T-helper 1 cell treated with Interleukin-12 subunit alpha and Interleukin-12 subunit beta and Interleukin-4 antibody, amounts not matched to agents 30 ng/mL and 1 ng/mL, for 36 hours (primary cell): ENCODE measurements around the gene PTN. TPM values are rescaled to one million over a fixed set of nuclear protein-coding genes. Genes with fewer than 3 reads are reported as not detected.

Experiments used
- intact Hi-C: fragments of 100-400 bp; cut with micrococcal nuclease; formaldehyde crosslinking; loops from one replicate; pipeline ENCODE4 v1.15.1; 2024
- total RNA-seq: library from RNA; stranded (reverse); gene quantifications from 2 replicates; pipeline ENCODE4 v1.2.3, GENCODE V29; 2022

The PTN gene, protein sequence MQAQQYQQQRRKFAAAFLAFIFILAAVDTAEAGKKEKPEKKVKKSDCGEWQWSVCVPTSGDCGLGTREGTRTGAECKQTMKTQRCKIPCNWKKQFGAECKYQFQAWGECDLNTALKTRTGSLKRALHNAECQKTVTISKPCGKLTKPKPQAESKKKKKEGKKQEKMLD
- not detected in 2 replicates for total RNA-seq

DNA sequence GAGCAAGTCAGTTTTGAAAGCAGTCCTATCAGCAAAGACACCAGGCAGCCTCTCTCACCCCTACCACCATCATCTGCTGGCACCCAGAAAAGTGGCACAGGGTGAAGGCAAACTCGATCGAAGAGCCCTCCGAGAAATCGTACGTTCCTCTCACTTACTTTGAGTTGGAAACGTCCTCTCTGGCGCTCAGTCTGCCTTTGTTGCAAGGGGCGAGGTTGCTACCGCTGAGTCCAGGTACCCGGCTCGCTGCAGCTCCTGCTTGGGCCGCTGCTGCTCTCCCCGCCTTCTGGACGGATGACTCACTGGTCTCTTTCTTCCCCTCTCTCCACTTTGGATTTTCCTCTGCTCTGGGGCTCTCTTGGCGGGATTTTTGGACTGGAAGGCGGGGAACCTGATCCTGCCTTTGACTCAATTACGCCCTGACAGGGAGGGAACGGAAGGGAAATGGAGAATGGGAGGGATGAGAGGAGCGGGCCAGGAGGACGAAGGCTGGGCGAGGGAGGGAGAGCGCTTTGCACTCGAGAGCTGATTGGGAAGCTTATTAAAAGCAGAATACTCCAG lies at the start of gene PTN:
PTN (minus strand) TSS at position 453 of the 561 bp plus-strand sequence. CDS start 88,760 bp downstream, outside the sequence.
- intact Hi-C loops = no loop called here

DNA sequence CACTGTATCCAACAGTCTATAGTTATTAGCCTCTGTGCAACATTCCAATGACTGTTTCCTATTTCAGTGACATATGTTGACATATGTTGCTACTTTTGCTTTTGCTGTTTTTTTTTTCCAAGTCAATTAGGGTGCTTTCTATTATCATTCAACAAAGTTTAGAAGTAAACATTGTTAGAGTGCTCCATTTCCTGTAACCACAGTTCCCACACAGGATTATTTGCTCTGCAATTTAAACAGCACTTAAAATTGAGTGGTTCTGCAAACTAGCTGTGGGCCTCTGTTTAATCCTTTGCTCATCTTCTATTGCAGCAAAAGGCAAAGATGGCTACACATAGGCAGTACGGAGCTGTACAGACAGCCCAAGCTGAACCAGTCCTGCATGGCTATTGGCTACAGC lies 46.5 kb upstream of the PTN start:
- intact Hi-C loops = no loop called here

DNA sequence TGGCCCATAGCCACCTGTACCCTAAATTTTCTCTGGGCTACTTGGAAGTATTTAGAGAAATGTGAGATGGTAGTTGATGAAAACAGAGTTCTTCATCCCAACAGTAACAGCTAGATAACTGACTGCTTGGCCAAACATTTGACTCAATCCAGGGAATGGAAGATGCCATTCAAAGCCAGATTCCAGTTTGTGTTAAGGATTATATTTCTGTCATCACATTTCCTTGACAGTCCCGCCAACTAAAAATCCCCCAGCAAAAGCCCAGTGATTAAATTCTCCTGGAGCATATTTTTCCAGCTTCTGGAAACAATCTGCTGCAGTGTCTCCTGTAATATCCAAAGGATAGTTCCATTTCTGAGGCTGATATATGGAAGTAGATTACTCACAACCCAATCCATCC lies 45.4 kb upstream of the PTN start:
- intact Hi-C loops = no loop called here

DNA sequence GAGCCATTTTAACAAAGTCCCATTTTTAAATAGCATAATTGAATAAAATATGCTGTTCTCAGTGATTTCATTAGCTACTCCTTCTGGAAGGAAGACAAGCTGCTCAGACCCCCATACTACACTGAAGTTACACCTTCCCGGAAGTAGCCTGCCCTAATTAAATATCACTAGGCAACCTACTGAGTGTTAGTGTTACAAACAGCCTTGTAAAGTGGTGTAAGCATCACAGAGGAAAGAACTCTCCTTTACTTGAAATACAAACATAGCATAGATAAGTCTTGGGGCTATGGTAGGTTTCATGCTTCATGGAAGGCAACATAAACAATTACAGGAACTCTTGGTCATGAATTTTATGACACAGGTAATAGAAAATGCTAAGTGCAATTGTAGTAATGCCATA lies 43.4 kb upstream of the PTN start:
- intact Hi-C loops = no loop called here

DNA sequence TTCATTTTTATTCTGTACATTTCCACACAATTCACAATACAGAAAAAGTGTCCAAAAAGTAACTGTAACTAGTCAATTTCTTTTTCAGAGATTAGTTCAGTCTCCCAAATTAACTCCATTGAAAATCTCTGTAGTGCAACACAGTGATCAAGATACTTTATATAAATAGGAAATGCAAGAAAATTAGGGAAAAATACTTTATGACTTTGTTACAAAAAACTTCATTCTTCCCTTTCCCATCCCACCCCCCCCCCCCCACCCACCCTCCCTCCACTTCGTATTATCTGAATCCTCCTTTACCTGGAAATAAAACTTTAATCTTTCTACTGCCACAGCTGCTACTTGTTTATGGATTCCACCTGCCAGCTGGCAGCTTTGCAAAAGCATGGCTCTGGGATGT lies 37.5 kb upstream of the PTN start:
- intact Hi-C loops = no loop called here

DNA sequence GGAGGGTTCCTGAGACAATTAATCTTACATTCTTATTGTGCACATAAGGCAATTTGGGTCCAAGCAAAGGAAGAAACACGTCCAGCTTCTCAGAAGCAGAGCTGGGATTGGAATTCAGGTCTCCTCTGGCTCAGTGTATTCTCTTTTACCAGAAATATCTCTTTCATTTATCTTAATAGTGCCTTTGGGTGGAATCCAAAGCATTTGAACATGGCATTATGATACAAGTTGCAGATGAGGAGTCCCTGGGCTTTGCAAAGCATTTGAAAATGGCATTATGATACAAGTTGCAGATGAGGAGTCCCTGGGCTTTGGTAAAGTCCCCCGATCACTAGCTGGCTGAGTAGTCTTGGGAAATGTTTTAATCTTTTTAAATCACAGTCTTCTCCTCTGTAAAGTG lies 30.0 kb upstream of the PTN start:
- intact Hi-C loops = no loop called here

DNA sequence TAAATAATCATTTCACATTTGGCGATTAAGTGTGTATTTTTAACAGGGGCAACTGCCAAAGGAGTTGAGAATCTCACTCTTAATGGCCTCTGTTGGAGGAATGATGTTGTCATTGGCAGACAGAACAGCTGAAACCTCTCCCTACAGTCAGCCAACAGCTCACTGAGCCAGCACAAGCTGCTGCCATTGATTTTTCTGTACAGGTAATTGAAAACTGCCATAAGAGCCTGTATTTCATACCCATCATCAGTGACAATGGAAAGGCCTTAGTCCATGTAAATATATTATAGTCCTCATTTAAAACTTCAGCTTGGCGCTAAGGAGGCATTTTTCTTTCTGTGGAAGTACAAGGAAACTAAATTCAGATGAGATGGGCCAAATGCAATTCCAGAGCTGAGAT lies 28.1 kb upstream of the PTN start:
- intact Hi-C loops = no loop called here

DNA sequence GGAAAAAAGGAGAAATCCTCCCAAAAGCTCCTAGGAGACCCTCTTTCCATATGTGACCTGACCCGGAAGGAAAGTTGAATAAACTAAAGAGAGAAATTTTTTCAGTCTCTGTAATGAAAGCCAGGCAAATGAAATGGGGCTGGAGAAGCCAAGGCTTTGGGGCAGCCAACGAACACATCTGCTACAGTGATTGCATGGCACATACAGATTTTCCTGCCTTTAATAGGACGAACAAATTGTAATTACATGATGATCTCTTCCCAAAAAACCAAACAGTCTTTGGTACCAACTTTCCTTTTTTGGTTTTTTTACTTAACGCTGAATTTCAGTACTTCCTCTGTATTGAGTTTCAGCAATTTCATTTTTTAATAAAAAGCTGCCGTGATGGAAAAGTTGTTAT lies 23.5 kb upstream of the PTN start:
- intact Hi-C loops = no loop called here

DNA sequence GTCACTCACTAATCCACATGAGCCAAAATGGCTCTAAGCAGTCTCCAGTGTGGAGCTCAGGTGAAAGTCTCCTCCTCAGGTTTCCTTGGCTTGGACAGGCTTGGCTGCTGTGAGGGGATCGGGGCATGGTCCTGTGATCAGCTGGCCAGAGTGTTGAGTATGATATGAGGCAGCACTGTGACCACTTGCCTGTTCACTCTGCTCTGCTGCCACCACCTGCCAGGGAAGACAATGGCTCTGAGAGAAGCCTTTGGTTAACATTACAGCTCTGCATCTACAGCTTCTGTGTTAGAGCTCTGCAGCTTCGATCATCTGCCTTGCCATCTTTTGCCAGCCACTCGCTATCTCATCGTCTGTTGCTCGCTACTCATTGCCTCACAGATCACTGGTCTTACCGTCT lies 20.1 kb upstream of the PTN start:
- intact Hi-C loops = no loop called here

DNA sequence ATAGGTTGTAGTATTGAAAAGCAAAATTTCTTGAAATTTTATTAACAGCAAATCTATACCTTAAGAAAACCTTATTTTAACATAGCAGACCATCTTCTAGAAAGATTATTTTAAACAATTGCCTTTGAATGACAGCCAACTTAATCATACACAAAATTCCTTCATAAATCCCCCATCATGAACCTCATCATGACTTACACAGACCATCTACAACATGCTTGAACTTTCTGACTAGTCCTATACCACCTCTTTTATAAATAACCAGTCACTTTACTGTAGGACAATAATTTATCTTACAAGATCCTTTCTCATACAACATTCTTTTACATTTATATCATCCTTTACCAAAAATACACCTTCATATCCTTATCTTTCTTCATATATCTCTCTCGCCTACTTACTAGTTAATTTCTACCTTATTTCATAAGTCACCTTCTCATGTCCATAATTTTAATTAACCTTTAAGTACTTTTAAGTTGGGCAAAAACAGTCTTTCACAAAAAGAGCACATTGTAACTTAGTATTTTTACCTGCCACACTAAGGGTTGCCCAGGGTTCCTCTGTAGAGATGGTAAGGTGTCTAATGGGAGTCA lies 16.6 kb upstream of the PTN start:
- intact Hi-C loops = no loop called here

DNA sequence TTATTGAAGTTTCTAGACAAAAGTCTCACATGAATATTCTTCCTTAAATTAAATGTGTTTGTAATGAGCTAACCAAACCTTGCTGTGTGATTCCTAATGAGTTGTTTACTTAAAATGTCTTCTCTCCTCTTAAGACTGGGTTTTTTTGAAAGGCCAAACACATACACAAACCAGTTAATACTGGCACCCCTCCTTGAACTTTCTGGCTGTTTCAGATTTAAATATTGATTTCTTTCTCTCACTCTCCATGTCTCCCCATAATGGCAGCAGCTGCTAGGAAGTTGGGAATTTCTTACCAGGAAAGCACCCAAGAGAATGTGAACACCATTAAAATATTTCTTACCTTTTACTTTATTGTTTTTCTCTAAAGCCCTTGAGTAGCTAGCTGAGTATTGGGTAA lies 11.4 kb upstream of the PTN start:
- intact Hi-C loops = no loop called here

DNA sequence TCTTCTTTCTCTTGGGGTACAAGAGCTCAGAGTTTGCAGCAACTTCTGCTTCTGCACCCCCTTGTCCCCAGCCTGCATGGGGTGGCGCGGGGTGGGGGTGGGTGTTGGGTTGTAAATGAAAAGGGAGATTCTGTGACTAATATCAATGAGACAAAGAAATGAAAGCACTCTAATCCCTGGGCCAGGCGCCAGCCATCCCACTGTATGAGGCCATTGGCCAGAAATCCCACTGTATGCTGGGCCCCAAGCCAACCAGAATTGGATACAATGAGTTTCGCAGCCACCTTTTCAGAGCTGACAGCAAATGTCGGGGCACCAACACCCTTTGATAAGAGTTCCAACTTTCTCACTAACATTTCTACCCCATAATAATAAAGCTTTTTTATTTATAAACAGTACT lies 10.9 kb upstream of the PTN start:
- intact Hi-C loops = no loop called here

DNA sequence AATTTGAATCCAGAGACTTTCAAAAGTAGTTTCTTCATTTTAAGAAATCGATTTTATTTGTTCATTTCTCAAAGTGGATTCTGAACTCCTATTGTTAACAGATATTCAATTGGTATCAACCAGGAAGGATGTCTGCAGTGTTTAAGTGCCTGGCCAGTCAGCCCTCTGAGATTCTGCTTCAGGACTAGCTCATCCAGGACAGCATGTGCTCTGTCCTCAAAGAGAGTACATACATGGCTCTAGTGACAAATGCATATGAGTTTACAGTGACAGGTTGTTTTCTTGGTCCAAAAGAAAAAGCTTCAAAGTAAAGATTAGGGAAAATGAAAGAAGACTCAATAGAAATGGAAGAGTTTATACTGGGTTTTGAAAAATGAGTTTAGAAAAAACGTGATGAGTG lies 8.4 kb upstream of the PTN start:
- intact Hi-C loops = no loop called here

DNA sequence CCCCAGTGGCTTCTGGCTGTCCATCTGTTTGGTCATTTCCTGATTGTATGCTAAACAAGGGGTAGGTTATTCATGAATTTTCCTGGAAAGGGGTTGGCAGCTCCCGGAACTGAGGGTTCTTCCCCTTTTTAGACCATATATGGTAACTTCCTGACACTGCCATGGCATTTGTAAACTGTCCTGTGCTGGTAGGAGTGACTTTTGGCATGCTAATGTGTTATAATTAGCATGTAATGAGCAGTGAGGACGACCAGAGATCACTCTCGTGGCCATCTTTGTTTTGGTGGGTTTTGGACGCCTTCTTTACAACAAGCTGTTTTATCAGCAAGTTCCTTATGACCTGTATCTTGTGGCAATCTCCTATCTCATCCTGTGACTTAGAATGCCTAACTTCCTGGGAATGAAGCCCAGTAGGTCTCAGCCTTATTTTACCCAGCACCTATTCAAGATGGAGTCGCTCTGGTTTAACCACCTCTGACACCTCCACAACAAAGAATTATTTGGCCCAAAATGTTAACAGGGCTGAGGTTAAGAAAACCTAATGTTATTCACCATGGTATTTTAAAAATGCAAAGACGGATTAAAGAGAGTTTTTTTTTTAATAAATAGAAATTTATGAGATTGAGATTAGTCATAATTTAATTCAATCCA lies 2.4 kb upstream of the PTN start:
- intact Hi-C loops = no loop called here

DNA sequence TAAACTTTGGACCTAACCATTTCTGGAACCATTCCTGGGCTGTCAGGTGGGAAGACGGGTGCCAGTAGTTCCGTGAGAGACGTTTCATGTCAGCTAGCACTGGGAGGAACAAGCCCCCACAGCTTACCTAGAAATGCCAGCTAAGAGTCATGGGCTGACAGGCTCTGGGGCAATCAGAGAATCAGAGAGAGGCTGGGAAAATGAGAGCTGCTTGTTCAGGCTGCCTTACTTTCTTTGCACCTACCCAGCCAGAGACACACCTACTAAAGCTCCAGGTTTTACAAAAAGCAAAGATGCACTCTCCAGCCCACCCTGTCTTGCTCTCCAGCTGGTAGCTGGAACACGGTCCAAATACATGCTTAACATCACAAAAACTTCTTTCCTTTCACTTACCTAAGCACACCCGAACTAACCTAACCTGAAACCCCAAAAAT lies 688 bp downstream of the PTN start:
- intact Hi-C loops = no loop called here

DNA sequence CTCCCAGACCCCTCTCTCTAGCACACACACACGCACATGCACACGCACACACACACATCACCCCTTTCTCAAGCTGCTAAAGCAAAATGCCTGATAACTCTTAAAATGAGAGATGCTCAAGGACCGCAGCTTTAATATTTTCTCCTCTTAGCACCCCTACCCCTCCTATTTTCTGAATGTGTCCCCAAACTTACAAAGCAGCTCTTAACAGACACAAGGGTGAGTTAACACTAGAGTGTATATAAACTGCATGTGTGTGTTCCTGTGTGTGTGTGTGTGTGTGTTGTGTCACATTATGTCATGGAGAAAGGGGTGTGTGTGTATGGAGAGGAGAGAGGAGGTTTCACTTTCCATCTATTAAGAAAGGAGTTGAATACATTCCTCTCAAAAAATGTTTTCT lies 1.3 kb downstream of the PTN start:
- intact Hi-C loops = no loop called here

DNA sequence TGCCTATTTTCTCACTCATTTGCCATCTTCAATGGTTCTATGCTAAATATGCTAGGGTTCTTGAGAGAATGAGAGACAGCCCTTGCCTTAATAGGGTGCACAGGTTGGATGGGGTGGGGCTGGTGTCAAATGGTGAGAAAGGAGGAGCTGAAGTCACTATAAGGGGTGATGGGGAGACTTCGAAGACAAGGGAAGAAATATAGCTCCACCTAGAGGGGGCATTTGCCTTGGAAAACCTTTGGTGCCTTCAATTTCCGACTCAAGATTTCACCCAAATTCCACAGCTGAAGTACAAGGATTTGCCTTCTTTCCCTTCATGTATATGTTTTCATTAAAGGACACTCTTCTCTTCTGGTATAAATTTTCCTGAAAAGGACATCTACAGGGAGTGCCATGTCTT lies 5.6 kb downstream of the PTN start:
- intact Hi-C loops = no loop called here

DNA sequence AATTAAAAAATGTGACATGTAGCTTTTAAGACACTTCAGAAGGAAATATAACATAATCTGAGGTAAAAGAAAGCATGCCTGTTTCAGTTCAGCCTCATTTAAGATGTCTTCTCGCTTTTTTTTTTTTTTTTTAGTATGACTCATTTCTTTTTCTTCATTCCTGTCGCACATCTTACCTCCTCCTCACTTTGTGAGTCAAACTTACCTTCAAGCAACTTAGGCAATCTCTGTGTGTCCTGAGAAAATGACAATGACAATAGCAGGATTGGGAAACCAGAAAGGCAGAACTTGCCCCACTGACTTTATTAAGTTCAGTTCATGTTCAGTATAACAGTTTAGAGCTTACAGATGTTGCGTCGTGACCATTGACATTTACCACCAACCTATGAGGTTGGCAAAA lies 7.7 kb downstream of the PTN start:
- intact Hi-C loops = no loop called here

DNA sequence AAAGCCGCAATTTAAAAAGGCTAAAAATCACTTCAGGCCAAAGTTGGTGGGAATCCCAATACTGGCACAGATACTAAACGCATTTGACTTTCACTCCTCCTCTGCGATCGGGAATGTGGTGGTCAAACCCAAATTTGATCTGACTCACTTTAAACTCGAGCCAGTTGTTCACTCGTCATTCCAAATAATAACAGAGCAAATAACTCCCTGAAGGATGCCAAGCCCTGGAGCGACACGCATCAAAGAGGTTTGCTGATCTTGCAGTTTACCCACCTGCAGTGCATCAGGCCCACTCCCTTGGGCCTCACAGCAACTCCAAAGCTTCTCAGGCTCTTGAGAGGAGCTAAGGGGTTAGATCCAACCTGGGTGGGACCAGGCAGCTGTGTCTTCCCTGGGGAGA lies 12.2 kb downstream of the PTN start:
- intact Hi-C loops = no loop called here

DNA sequence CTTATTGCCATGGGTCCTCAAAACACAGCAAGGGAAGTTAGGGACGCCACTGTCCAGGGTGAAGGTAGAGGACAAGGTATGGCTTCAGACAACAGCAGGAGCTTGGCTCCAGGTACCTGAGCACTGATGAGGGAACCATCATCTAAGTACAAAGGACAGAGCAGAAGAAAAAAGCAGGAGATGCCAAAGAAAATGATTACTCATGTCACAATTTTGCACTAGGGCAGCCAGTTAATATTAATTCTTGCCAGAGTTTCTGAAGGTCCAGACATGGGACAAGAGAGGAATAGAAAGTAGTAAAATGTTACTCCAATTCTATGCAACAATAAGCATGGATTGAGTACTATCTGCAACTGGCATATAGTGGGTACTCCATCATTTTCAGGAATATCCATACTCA lies 14.1 kb downstream of the PTN start:
- intact Hi-C loops = no loop called here

DNA sequence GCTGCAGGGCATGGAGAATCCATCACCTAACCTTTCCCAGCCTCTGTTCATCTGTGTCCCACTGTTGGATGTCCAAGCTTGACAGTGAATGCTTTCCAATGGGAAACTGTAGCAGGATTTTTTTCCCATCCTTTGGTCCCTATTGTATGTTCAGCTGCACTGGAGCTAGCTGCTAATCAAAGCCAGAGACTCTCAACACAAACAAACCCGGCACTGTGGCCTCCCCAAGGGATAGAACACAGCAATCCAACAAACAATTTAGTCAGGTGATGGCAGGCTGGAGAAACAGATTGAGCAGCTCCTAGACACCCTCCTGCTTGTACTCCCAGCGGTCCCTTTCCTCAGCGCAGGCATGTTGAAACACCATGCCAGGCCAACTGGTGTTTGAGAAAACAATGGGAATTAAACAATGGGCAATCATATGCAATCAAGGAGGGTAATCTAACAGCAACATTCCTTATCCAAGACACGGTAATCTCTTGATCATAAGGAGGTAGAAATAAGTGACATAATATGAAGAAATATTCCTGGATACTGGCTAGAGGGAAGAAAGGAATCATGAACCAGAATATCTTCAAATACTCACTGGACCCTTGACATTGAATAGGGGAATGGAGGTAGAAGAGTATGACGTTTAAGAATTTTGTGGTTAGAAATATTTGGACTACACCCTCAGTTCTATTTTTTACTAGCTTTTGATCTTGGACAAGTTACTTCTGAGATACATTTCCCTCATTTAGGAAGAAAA lies 15.0 kb downstream of the PTN start:
- intact Hi-C loops = no loop called here

DNA sequence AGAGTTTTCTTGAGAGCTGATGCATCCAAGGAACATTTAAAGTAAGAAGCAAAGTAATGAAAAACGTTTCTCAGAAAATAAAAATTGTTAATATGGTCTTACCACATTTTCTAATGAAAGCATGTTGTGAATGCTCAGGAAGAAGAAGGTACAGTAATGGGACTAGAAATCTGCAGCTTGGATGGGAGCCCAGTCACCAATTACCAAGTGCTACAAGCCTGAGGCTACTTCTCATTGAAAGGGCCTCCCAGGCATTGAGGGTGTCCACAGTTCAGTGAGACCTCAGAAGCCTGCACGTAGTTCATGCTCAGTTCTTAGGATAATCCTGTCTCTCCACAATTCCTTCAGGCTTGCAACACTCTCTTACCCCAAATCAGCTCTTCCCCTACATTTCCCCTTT lies 17.6 kb downstream of the PTN start:
- intact Hi-C loops = no loop called here
